ENCODE results near the gene CARD14.
"Not testable (repeated sequence)": the region's sequence is repeated elsewhere in the genome, so short reads cannot be mapped to it uniquely, and the experiment has no call there.

CARD14 gene

DNA sequence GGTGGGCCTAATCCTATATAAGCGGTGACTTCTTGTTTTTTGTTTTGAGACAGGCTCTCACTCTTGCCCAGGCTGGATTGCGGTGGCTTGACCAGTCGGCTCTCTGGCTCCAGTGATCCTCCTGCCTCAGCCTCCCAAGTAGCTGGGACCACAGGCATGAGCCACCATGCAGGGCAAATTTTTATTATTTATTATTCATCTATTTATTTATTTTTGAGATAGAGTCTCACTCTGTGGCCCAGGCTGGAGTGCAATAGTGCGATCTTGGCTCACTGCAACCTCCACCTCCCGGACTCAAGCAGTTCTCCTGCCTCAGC lies 86.2 kb downstream of the CARD14 start:
- no peak for DNase-seq

DNA sequence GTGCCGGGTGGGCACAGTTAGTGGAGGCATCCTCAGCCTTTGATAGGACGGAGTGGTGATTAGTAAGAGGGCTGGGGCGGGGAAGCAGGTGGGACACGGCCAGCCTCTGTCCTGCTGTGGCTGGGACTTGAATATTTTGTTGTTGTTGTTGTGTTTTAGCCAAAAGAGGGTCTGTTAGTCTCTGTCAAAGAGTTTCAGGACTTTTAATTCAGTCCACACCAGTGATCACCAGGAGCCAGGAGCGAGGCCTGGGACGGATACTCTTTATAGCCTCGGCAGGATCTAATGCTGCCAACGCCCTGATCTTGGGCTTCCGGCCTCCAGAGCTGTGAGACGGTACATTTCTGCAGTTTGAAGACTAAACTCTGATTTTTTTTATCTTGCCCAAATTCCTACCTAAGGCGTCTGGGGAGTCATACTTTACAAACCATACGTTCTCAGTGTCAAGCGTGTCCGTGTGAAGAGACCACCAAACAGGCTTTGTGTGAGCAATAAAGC lies 87.9 kb downstream of the CARD14 start:
- no peak for DNase-seq

DNA sequence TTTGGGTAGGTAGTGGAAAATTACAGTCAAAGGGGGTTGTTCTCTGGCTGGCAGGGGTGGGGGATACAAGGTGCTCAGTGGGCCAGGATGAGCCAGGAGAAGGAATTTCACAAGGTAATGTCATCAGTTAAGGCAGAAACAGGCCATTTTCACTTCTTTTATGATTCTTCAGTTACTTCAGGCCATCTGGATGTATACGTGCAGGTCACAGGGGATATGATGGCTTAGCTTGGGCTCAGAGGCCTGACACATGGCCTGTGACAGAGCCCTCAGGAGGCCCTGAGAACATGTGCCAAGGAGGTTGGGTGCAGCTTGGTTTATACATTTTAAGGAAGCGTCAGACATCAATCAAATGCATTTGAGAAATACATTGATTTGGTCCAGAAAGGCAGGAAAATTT lies 88.5 kb downstream of the CARD14 start:
- not testable (repeated sequence) for DNase-seq

All from NCI-H2081 treated with DMSO at 0.1 percent for 48 hours (cell line).